Measurements from ENCODE around the gene PDE11A.

Gene PDE11A

GRCh38 chr2:177747384-177747783 is 325.2 kb downstream of the PDE11A start:
- no peaks in the 10 kb centered on the region for H3K79me2 ChIP-seq (ENCODE audit: control insufficient read depth, insufficient read depth, low read length, unreplicated experiment)
- H3K27ac ChIP-seq (ENCODE audit: low read depth, low read length) = no peak overlapping the region
- no peak overlapping the region for H2AFZ ChIP-seq (ENCODE audit: low read length, unreplicated experiment)
- no peaks in the 10 kb centered on the region for H3K4me1 ChIP-seq (ENCODE audit: control insufficient read depth, insufficient read depth, low read length, unreplicated experiment)
- H3K4me3 ChIP-seq (ENCODE audit: low read depth, low read length) = no peak overlapping the region
- H3K36me3 ChIP-seq (ENCODE audit: insufficient read depth, low read length) = no peaks in the 10 kb centered on the region
- peaks cover 30% of the 10 kb centered on the region; the same call in 1 of the 2 replicates for H3K27me3 ChIP-seq (ENCODE audit: insufficient read depth, low read length)

- Histone ChIP-seq H3K27me3 (ENCODE audit: insufficient read depth, low read length) (peaks cover 39% of the 10 kb centered on the region), H3K4me1 (ENCODE audit: control insufficient read depth, insufficient read depth, low read length, unreplicated experiment) (no peaks in the 10 kb centered on the region), H3K36me3 (ENCODE audit: insufficient read depth, low read length) (no peaks in the 10 kb centered on the region), H3K4me3 (ENCODE audit: low read depth, low read length) (no peak overlapping the region), H3K79me2 (ENCODE audit: control insufficient read depth, insufficient read depth, low read length, unreplicated experiment) (no peaks in the 10 kb centered on the region), H2AFZ (ENCODE audit: low read length, unreplicated experiment) (no peak overlapping the region), H3K27ac (ENCODE audit: low read depth, low read length) (no peak overlapping the region)
Observed at GRCh38 chr2:177746358-177746757, 326.2 kb downstream of the PDE11A start.

- Histone ChIP-seq H3K27me3 (ENCODE audit: insufficient read depth, low read length) (peaks cover 42% of the 10 kb centered on the region), H2AFZ (ENCODE audit: low read length, unreplicated experiment) (no peak overlapping the region), H3K4me3 (ENCODE audit: low read depth, low read length) (no peak overlapping the region), H3K27ac (ENCODE audit: low read depth, low read length) (no peak overlapping the region), H3K36me3 (ENCODE audit: insufficient read depth, low read length) (no peaks in the 10 kb centered on the region), H3K4me1 (ENCODE audit: control insufficient read depth, insufficient read depth, low read length, unreplicated experiment) (no peaks in the 10 kb centered on the region), H3K79me2 (ENCODE audit: control insufficient read depth, insufficient read depth, low read length, unreplicated experiment) (no peaks in the 10 kb centered on the region)
Observed at GRCh38 chr2:177745531-177745930, 327.0 kb downstream of the PDE11A start.

- Histone ChIP-seq H3K27ac (ENCODE audit: low read depth, low read length) (no peak overlapping the region), H3K4me3 (ENCODE audit: low read depth, low read length) (no peak overlapping the region), H3K4me1 (ENCODE audit: control insufficient read depth, insufficient read depth, low read length, unreplicated experiment) (no peaks in the 10 kb centered on the region), H3K27me3 (ENCODE audit: insufficient read depth, low read length) (peaks cover 61% of the 10 kb centered on the region), H3K36me3 (ENCODE audit: insufficient read depth, low read length) (no peaks in the 10 kb centered on the region), H2AFZ (ENCODE audit: low read length, unreplicated experiment) (no peak overlapping the region), H3K79me2 (ENCODE audit: control insufficient read depth, insufficient read depth, low read length, unreplicated experiment) (no peaks in the 10 kb centered on the region)
Observed at GRCh38 chr2:177742851-177743250, 329.7 kb downstream of the PDE11A start.

- Histone ChIP-seq H3K27me3 (ENCODE audit: insufficient read depth, low read length) (peaks cover 61% of the 10 kb centered on the region), H3K36me3 (ENCODE audit: insufficient read depth, low read length) (no peaks in the 10 kb centered on the region), H3K79me2 (ENCODE audit: control insufficient read depth, insufficient read depth, low read length, unreplicated experiment) (no peaks in the 10 kb centered on the region), H3K4me1 (ENCODE audit: control insufficient read depth, insufficient read depth, low read length, unreplicated experiment) (no peaks in the 10 kb centered on the region), H3K27ac (ENCODE audit: low read depth, low read length) (no peak overlapping the region), H3K4me3 (ENCODE audit: low read depth, low read length) (no peak overlapping the region), H2AFZ (ENCODE audit: low read length, unreplicated experiment) (no peak overlapping the region)
Observed at GRCh38 chr2:177741866-177742265, 330.7 kb downstream of the PDE11A start.

GRCh38 chr2:177740700-177741099 is 331.9 kb downstream of the PDE11A start:
- Histone ChIP-seq H3K79me2 (ENCODE audit: control insufficient read depth, insufficient read depth, low read length, unreplicated experiment) (no peaks in the 10 kb centered on the region), H3K27me3 (ENCODE audit: insufficient read depth, low read length) (peaks cover 51% of the 10 kb centered on the region), H3K27ac (ENCODE audit: low read depth, low read length) (no peak overlapping the region), H3K4me1 (ENCODE audit: control insufficient read depth, insufficient read depth, low read length, unreplicated experiment) (no peaks in the 10 kb centered on the region), H3K36me3 (ENCODE audit: insufficient read depth, low read length) (no peaks in the 10 kb centered on the region), H3K4me3 (ENCODE audit: low read depth, low read length) (no peak overlapping the region), H2AFZ (ENCODE audit: low read length, unreplicated experiment) (no peak overlapping the region)

GRCh38 chr2:177738461-177739235 is 333.9 kb downstream of the PDE11A start:
- Histone ChIP-seq H3K27me3 (ENCODE audit: insufficient read depth, low read length) (peaks cover 46% of the 10 kb centered on the region), H3K79me2 (ENCODE audit: control insufficient read depth, insufficient read depth, low read length, unreplicated experiment) (no peaks in the 10 kb centered on the region), H3K36me3 (ENCODE audit: insufficient read depth, low read length) (no peaks in the 10 kb centered on the region), H3K4me3 (ENCODE audit: low read depth, low read length) (no peak overlapping the region), H3K4me1 (ENCODE audit: control insufficient read depth, insufficient read depth, low read length, unreplicated experiment) (no peaks in the 10 kb centered on the region), H3K27ac (ENCODE audit: low read depth, low read length) (no peak overlapping the region), H2AFZ (ENCODE audit: low read length, unreplicated experiment) (no peak overlapping the region)

- no peak overlapping the region for H3K4me3 ChIP-seq (ENCODE audit: low read depth, low read length)
- no peaks in the 10 kb centered on the region for H3K79me2 ChIP-seq (ENCODE audit: control insufficient read depth, insufficient read depth, low read length, unreplicated experiment)
- no peak overlapping the region for H2AFZ ChIP-seq (ENCODE audit: low read length, unreplicated experiment)
- H3K4me1 ChIP-seq (ENCODE audit: control insufficient read depth, insufficient read depth, low read length, unreplicated experiment) = no peaks in the 10 kb centered on the region
- H3K36me3 ChIP-seq (ENCODE audit: insufficient read depth, low read length) = no peaks in the 10 kb centered on the region
- peaks cover 51% of the 10 kb centered on the region for H3K27me3 ChIP-seq (ENCODE audit: insufficient read depth, low read length)
- H3K27ac ChIP-seq (ENCODE audit: low read depth, low read length) = no peak overlapping the region
Observed at GRCh38 chr2:177735318-177735803, 337.2 kb downstream of the PDE11A start.

- peaks cover 44% of the 10 kb centered on the region for H3K27me3 ChIP-seq (ENCODE audit: insufficient read depth, low read length)
Observed at GRCh38 chr2:177733322-177733855, 339.2 kb downstream of the PDE11A start.

GRCh38 chr2:177731384-177731783 is 341.2 kb downstream of the PDE11A start:
- no peak overlapping the region for H3K27ac ChIP-seq (ENCODE audit: low read depth, low read length)
- H3K36me3 ChIP-seq (ENCODE audit: insufficient read depth, low read length) = no peaks in the 10 kb centered on the region
- no peak overlapping the region for H2AFZ ChIP-seq (ENCODE audit: low read length, unreplicated experiment)
- H3K4me3 ChIP-seq (ENCODE audit: low read depth, low read length) = no peak overlapping the region
- H3K4me1 ChIP-seq (ENCODE audit: control insufficient read depth, insufficient read depth, low read length, unreplicated experiment) = no peaks in the 10 kb centered on the region
- H3K79me2 ChIP-seq (ENCODE audit: control insufficient read depth, insufficient read depth, low read length, unreplicated experiment) = no peaks in the 10 kb centered on the region
- peaks cover 61% of the 10 kb centered on the region for H3K27me3 ChIP-seq (ENCODE audit: insufficient read depth, low read length)

More at GRCh38 chr2:177733322-177733855, 339.2 kb downstream of the PDE11A start:
- Histone ChIP-seq H3K27ac (ENCODE audit: low read depth, low read length) (no peak overlapping the region), H3K4me3 (ENCODE audit: low read depth, low read length) (no peak overlapping the region), H3K4me1 (ENCODE audit: control insufficient read depth, insufficient read depth, low read length, unreplicated experiment) (no peaks in the 10 kb centered on the region), H3K79me2 (ENCODE audit: control insufficient read depth, insufficient read depth, low read length, unreplicated experiment) (no peaks in the 10 kb centered on the region), H3K36me3 (ENCODE audit: insufficient read depth, low read length) (no peaks in the 10 kb centered on the region), H2AFZ (ENCODE audit: low read length, unreplicated experiment) (no peak overlapping the region)

GRCh38 chr2:177730792-177731191 is 341.8 kb downstream of the PDE11A start:
- Histone ChIP-seq H2AFZ (ENCODE audit: low read length, unreplicated experiment) (no peak overlapping the region), H3K4me1 (ENCODE audit: control insufficient read depth, insufficient read depth, low read length, unreplicated experiment) (no peaks in the 10 kb centered on the region), H3K27ac (ENCODE audit: low read depth, low read length) (no peak overlapping the region), H3K27me3 (ENCODE audit: insufficient read depth, low read length) (peaks cover 67% of the 10 kb centered on the region), H3K79me2 (ENCODE audit: control insufficient read depth, insufficient read depth, low read length, unreplicated experiment) (no peaks in the 10 kb centered on the region), H3K4me3 (ENCODE audit: low read depth, low read length) (no peak overlapping the region), H3K36me3 (ENCODE audit: insufficient read depth, low read length) (no peaks in the 10 kb centered on the region)

Data from ACC112 (cell line).